ENCODE data around the gene BTD.

GRCh38 chr3:15563190-15563589, 38.4 kb upstream of the BTD start:
- TF ChIP-seq LEF1 (IDR thresholded peaks at IDR 0.05; ENCODE audit: borderline replicate concordance) (no peak), SP1 (IDR thresholded peaks at IDR 0.05) (no peak)
